CD4-positive, alpha-beta T cell treated with Interleukin-21 for 1 hour (primary cell): ENCODE measurements around the gene WHRN.
A peak's percentile ranks its signal among the peaks of the same experiment; 100 is the strongest.

Experiments used
- DNase-seq: peaks from one replicate; pipeline ENCODE4 v3.0.0-alpha.2; 2020

WHRN gene

DNA sequence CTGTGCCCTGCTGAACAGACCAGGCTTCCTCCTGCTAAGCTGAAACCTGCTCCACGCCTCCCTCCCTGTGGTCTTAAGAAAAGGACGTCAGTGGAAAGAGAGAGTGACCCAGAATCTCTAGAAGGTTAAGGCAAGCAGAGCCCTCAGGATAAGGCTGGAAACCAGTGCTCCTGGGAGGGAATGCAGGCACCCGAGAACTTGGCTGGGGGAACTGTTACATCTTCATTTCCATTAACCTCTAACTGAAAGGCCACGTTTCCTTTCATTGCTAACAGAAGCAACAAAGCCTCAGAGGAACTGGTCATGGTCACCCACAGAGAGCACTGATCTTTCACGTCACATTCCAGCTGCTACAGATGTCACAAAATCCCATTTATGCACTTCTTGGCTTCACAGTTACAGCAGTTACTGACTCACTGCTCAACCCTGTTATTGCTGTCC is 91.4 kb downstream of the WHRN start:
- no peak for DNase-seq

- DNase-seq: no peak
Observed at GRCh38 chr9:114412048-114412683, 93.1 kb downstream of the WHRN start.

GRCh38 chr9:114411452-114411851 is 93.8 kb downstream of the WHRN start:
- no peak for DNase-seq

- DNase-seq: no peak
Observed at GRCh38 chr9:114410910-114411309, 94.4 kb downstream of the WHRN start.

- no peak for DNase-seq
Observed at GRCh38 chr9:114409842-114410241, 95.4 kb downstream of the WHRN start.

GRCh38 chr9:114409103-114409780 is 96.0 kb downstream of the WHRN start:
- no peak for DNase-seq

GRCh38 chr9:114408645-114409044 is 96.6 kb downstream of the WHRN start:
- no peak for DNase-seq

DNA sequence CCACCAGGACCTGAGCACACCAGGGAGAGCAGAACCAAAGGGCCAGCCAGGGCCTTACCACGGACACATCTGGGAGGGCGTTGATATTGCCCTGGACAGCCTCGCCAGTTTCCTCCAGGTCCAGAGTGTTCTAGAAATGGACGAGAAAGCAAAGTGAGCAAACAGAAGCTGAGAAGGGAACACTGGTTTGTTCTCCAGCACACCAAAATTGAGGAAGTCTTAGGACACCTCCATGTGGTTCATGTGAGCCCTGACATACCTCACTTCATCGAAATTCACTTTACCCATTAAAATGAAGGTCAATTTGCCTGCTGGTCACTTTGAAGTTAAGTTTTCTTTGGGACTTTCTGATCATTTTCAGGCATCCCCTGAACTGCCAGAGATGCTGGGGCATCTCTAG is 97.4 kb downstream of the WHRN start:
- DNase-seq: no peak

DNA sequence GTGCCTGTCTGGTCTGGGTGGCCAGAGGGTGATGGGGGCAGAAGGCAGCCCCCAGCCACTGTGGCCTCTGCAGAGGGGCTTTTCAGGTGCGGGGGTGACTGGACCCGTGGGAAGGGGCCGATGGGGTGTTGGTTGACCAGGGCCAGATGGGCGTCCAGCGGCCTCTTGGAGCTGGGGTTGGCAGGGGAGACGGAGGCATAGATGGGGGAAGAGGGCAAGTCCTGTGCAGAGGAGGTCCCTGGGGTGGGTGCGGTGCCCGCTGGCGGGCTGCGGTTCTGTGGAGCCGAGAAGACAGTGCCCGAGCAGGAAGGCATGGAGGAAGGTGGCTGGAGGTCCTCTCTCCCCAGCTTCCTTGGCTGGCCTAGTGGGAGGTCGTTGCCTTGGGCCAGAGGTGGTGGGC is 98.8 kb downstream of the WHRN start:
- DNase-seq: no peak

DNA sequence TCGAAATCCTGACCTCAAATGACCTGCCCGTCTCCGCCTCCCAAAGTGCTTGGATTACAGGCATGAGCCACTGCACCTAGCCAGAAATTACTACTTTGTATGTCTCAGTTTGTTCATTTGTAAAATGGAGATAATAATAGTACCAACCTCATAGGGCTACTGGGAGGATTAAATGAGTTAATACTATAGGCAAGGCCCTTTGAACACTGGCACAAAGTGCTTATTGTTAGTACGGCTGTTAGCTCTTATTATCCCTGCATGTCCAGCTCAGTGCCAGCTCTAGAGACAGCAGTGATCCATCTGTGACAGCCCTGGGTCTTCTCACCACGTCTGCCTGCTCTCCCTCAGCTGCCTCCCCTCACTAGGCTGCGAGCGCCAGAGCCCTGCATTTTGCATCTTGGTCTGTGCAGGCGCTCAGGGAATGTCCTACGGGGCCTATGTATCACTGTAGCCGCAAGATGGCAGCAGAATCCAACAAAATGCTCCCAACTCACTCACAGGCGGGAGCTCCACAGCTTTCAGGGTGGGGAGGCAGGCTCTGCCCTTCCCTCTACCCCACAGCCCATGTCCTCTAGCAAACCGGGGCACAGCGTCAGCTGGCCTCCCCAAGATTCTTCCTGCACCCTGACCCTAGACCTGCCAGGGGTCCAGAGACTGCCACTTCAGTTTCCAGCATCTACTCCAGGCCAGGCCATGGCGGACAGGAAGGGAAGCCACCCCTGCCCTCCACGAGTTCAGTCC is 99.8 kb downstream of the WHRN start:
- DNase-seq: peak; percentile 85

GRCh38 chr9:114404531-114404930 is 100.7 kb downstream of the WHRN start:
- DNase-seq: no peak

GRCh38 chr9:114403153-114403756 is 102.0 kb downstream of the WHRN start:
- DNase-seq: no peak

DNA sequence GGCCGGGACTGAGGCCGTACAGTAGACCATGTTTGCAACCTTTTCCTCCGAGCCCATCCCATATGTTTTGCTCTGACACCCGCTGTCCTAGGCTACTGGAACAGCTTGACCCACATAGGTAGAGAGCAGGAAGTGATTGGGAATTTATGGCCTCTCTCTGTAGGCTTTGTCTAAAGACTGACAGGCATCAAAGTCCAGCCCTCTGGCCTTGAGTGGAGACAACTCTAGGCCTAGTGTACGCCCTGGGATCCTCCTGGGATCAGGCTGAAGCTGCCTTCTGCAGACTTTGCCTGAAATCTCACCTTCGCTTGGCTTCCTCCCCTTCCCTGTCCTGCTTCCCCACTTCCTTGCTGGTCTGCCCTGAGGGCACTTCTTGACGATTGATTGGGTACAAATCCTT is 103.9 kb downstream of the WHRN start:
- no peak for DNase-seq

DNA sequence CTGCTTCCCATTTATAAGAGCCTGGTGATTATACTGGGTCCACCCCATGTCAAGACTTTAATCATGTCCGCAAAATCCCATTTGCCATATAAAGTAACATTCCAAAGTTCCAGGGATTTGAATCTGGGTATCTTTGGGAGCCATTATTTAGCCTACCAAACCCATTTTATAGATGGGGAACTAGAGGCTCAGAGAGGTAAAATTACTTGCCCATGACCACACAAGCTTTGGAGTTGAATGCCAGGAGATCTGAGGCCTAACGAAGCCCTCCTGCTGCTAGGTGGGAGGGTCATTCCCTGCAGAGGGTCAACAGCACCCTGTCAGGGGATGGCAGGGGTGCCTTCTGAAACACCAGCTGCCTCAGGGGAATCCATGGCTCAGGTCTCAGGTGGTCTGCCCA is 104.5 kb downstream of the WHRN start:
- no peak for DNase-seq

DNA sequence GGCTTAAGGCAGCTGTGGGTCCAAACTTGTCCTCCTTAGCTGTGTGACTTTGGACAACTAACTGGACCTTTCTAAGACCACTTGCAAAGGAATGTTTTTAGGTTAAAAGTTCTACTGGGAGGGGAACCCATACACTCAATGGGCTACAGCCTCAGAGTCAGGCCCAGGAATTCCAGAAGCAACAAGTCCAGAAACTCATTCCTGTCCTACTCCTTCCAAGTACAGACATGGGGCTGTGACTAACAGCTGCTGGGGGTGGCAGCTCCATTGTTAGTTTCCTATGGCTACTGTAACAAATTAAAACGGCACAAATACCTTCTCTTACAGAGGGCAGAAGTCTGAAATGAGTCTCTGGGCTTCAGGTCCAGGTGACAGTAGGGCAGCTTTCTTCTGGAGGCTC is 105.1 kb downstream of the WHRN start:
- no peak for DNase-seq

DNA sequence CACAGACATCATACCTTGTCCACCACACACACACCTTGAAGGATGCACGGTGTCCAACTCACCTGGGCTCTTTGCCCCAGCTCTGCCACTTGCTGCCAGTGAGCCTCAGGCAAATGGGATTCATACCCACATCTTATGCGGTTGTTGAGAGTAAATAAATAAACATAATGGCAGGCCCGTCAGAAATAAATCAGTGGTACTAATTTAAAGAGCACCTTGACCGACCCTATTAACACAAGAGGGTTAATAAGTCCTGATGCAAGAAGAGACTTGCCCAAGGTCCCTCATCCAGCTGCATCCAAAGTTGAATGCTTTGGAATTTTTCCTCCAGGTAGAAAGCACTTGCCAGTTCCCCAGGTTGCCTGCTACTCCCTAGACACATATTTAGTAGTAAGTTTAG is 105.9 kb downstream of the WHRN start:
- no peak for DNase-seq

DNA sequence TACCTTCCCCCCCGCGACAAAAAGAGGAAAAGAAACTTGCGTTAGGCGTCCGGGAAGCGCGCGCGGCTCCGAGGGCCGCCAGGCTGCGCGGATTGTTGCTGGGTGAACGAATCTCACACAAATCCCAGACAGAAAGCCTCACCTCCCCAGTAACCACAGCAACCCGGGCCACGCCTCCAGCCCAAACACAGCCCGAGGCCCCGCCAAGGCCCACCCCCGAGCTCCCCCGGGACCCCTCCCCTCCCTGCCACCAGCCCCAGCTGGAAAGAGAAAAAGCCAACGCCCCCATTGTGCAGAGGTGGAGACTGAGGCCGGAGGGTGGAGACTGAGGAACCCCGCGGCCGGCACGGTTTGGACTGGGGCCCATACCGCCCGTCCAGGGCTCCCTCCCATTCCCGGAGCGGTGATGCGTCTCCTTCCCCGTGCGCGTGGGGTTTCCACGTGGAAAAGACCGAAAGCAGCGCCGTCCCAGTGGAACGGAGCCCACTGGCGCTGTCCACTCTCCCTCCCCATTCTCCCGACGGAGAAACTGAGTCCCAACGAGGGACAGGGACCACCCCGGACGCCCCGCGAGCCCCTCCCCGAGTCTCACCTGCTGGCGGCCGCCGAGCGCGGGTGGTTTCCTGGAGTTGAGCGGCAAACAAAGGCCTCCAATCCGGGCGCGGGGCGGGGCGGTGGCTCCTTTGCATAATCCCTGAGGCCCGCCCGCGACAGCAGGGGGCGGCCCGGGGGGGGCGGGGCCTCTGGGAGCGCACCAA is 107.2 kb downstream of the WHRN start:
- DNase-seq: peak; percentile 94

DNA sequence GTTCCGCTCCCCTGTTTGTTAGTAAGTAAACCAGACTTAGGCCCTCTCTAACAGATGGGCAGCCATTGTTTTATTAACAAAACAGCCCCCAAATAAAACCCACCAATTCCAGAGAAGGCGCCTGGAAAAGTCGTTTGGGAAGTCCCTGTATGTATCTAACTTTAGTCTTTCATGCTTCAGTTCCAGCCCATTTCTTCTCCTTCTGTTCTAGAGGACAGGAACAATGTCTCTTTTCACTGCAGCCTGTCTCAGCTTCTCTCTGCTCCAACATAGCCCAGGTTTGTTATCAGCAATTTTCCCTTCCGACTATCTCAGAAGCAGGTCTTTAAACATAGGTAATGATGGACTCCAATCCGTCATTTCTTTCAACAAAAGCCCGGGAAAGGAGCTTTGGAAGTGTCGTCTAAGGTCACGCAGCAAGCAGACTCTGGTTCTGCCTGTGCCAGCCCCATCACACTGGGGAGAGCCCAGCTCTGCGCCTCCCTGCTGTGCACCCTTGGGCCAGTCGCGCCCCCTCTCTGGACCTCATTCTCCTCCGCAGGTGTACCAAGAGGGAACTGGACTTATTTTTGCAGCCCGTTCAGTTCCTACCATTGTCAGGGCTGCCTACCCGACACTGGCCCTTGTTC is 107.9 kb downstream of the WHRN start:
- no peak for DNase-seq

GRCh38 chr9:114396558-114397218 is 108.6 kb downstream of the WHRN start:
- DNase-seq: no peak

- DNase-seq: no peak
Observed at GRCh38 chr9:114395768-114396167, 109.5 kb downstream of the WHRN start.

DNA sequence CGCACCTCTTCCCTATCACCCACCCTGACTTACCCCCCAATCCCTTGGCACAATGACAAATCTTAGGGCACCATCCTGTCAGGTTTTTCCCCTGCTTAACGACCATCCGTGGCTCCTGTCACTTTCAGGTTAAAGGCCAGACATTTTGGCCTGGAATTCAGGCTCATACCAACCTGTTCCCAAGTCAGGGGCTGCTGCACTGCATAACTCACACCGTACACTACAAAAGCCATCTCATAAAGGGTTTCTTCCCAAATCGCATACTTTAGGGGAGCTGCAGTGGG is 110.0 kb downstream of the WHRN start:
- no peak for DNase-seq
